Thymus (tissue), 11 donors: Measurements from ENCODE around the gene DIP2C. TPM values are rescaled to one million over a fixed set of nuclear protein-coding genes. Genes with fewer than 3 reads are reported as not detected.
"Not testable (repeated sequence)": the region's sequence is repeated elsewhere in the genome, so short reads cannot be mapped to it uniquely, and the experiment has no call there.

Source experiments
- DNase-seq, 9 donors: peaks; one replicate each; pipeline ENCODE4 v3.0.0-alpha.2; 2013; ENCODE audit warnings: low spot score in 9 of 9, low read depth in 6 of 9, missing footprints in 1 of 9
- H3K27ac ChIP-seq, 2 donors: one replicate each; pipeline ENCODE4 v1.5.1; 2013; ENCODE audit warnings: control low read depth in 1 of 2, low read depth in 1 of 2, low read length in 1 of 2, mild to moderate bottlenecking in 1 of 2, moderate library complexity in 1 of 2
- H3K27me3 ChIP-seq, 2 donors: one replicate each; pipeline ENCODE4 v1.5.1; 2013; ENCODE audit warnings: low read length in 1 of 2; ENCODE audit not compliant: control insufficient read depth in 2 of 2, insufficient read depth in 1 of 2
- H3K36me3 ChIP-seq, 2 donors: one replicate each; pipeline ENCODE4 v1.5.1; 2013; ENCODE audit warnings: low read length in 1 of 2, mild to moderate bottlenecking in 1 of 2, moderate library complexity in 1 of 2; ENCODE audit not compliant: control insufficient read depth in 2 of 2, insufficient read depth in 2 of 2
- H3K4me1 ChIP-seq, 2 donors: one replicate each; pipeline ENCODE4 v1.5.1; 2013; ENCODE audit warnings: low read length in 2 of 2; ENCODE audit not compliant: control insufficient read depth in 2 of 2, insufficient read depth in 2 of 2
- H3K4me3 ChIP-seq, 2 donors: one replicate each; pipeline ENCODE4 v1.5.1; 2013; ENCODE audit warnings: low read length in 2 of 2, control low read depth in 1 of 2, mild to moderate bottlenecking in 1 of 2
- H3K9me3 ChIP-seq, 2 donors: one replicate each; pipeline ENCODE4 v1.5.1; 2013; ENCODE audit warnings: low read length in 1 of 2, mild to moderate bottlenecking in 1 of 2; ENCODE audit not compliant: control insufficient read depth in 2 of 2, insufficient read depth in 1 of 2
- WGBS: extraction: QIAGEN DNeasy Blood & Tissue Kit; methylation state at CpG from one replicate; pipeline ENCODE4 v1.1.7; 2013; 5-methylcytosine and 5-hydroxymethylcytosine counted together
- polyA plus RNA-seq: library from polyadenylated mRNA; stranded (reverse); fragments of 200-250 nt; gene quantifications from one replicate; pipeline ENCODE4 v1.2.3, GENCODE V29; 2013
- total RNA-seq: library from RNA; stranded (reverse); fragments of 120-200 nt; gene quantifications from one replicate; pipeline ENCODE4 v1.2.4, GENCODE V29; 2013
- donor health status: healthy.

DIP2C gene
- total and polyA plus RNA-seq, 2 donors: 2.2 to 3.4 TPM

GRCh38 chr10:395665-396064 is 293.8 kb downstream of the DIP2C start:
- Histone ChIP-seq H3K4me3 (no peak overlapping the region), H3K9me3 (no peaks in the 10 kb centered on the region), H3K4me1 (peaks cover 0 to 5% of the 10 kb centered on the region in 2 donors), H3K27me3 (no peaks in the 10 kb centered on the region), H3K27ac (no peak overlapping the region), H3K36me3 (no peaks in the 10 kb centered on the region)
- no peak for DNase-seq
- 94% methylated on average over 7 of the region's 7 CpGs for WGBS

DNA sequence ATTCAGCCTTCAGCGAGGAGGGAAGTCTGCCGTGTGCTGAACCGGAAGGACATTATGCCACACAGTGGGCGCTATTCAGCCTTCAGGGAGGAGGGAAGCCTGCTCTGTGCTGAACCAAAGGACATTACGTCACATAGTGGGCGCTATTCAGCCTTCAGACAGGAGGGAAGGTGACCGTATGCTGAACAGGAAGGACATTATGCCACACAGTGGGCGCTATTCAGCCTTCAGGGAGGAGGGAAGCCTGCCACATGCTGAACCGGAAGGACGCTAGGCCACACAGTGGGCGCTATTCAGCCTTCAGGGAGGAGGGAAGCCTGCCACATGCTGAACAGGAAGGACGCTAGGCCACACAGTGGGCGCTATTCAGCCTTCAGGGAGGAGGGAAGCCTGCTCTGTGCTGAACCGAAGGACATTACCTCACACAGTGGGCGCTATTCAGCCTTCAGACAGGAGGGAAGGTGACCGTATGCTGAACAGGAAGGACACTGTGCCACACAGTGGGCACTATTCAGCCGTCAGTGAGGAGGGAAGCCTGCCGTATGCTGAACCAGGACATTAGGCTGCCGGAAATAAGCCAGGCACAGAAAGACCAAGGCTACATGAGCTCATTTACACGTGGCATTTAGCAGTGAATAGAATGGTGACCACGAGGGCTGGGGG is 294.9 kb downstream of the DIP2C start:
- DNase-seq, H3K9me3 ChIP-seq, H3K27me3 ChIP-seq, H3K27ac ChIP-seq, H3K4me1 ChIP-seq, H3K36me3 ChIP-seq, H3K4me3 ChIP-seq: not testable (repeated sequence)
- WGBS: 78% methylated on average over 21 of the region's 21 CpGs

- no peak for DNase-seq
- H3K27ac ChIP-seq: no peak overlapping the region
These were observed 295.6 kb downstream of the DIP2C start for GRCh38 chr10:393787-394438.

GRCh38 chr10:393106-393745 is 296.2 kb downstream of the DIP2C start:
- no peaks in the 10 kb centered on the region for H3K27me3 ChIP-seq
- no peak overlapping the region for H3K4me3 ChIP-seq
- no peak overlapping the region for H3K27ac ChIP-seq
- no peaks in the 10 kb centered on the region for H3K9me3 ChIP-seq
- DNase-seq: no peak
- no peaks in the 10 kb centered on the region for H3K36me3 ChIP-seq
- H3K4me1 ChIP-seq: peaks cover 0 to 6% of the 10 kb centered on the region in 2 donors
- WGBS: 96% methylated on average over 13 of the region's 13 CpGs

More at GRCh38 chr10:393787-394438, 295.6 kb downstream of the DIP2C start:
- 96% methylated on average over 14 of the region's 14 CpGs for WGBS
- Histone ChIP-seq H3K36me3 (no peaks in the 10 kb centered on the region), H3K27me3 (no peaks in the 10 kb centered on the region), H3K4me1 (peaks cover 0 to 5% of the 10 kb centered on the region in 2 donors), H3K9me3 (no peaks in the 10 kb centered on the region), H3K4me3 (no peak overlapping the region)

DNA sequence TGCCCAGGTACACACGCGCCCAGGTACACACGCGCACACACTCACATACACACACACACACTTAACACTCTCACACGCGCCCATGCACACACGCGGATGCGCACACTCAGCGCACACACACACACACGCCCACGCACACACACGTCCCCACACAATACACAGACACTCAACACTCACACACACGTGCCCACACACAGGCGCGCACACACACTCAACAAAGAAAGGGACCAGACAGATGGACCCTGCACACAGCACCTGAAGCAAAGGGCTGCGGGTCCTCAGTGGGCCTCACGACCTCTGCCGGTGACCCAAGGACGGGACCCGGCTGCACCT is 296.8 kb downstream of the DIP2C start:
- no peaks in the 10 kb centered on the region for H3K27me3 ChIP-seq
- H3K9me3 ChIP-seq: no peaks in the 10 kb centered on the region
- H3K4me3 ChIP-seq: no peak overlapping the region
- 94% methylated on average over 21 of the region's 21 CpGs for WGBS
- no peak overlapping the region for H3K27ac ChIP-seq
- peaks cover 0 to 11% of the 10 kb centered on the region in 2 donors for H3K4me1 ChIP-seq
- no peaks in the 10 kb centered on the region for H3K36me3 ChIP-seq
- DNase-seq: no peak

- Histone ChIP-seq H3K36me3 (no peaks in the 10 kb centered on the region), H3K4me1 (peaks cover 0 to 17% of the 10 kb centered on the region in 2 donors), H3K4me3 (no peak overlapping the region), H3K27ac (no peak overlapping the region), H3K27me3 (no peaks in the 10 kb centered on the region), H3K9me3 (no peaks in the 10 kb centered on the region)
- DNase-seq: no peak
- WGBS: 96% methylated on average over 27 of the region's 27 CpGs
These were observed 297.4 kb downstream of the DIP2C start for GRCh38 chr10:391847-392704.

- Histone ChIP-seq H3K27me3 (no peaks in the 10 kb centered on the region), H3K4me3 (no peak overlapping the region), H3K4me1 (peaks cover 0 to 24% of the 10 kb centered on the region in 2 donors), H3K27ac (no peak overlapping the region), H3K36me3 (no peaks in the 10 kb centered on the region), H3K9me3 (no peaks in the 10 kb centered on the region)
- no peak for DNase-seq
- 88% methylated on average over 9 of the region's 9 CpGs for whole genome bisulfite sequencing
These were observed 298.2 kb downstream of the DIP2C start for GRCh38 chr10:391305-391704.

DNA sequence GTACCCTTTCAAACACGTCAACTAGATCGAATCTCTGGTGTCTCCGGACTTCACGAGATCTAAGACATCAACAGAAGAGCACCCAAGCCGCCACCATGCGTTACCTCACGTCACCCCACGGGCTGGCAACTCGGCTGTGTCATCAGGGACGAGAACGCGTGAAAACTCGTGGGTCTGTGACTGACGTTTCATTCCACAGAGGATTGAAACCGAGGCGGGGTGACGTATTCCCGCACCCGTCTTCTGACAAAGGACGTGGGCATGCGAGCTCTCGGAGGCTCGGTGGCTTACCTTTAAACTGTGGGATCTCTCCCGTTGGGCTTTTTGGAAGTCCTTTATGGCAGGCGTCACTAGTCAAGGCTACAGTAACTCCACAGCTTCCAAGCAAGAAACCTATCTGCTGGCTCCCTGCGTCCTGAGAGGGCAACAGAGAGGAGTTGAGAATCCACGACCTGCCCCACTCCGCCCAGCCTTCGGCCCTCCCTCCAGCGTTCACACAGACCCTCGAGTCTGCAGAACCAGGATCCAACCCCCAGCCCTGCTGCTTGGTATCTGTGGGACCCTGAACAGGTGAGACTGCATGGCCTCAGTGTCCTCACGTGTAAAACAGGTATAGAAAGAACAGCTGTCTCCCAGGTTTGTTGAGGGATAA is 298.9 kb downstream of the DIP2C start:
- Histone ChIP-seq H3K4me3 (no peak overlapping the region), H3K4me1 (peaks cover 0 to 32% of the 10 kb centered on the region in 2 donors), H3K9me3 (no peaks in the 10 kb centered on the region), H3K27ac (no peak overlapping the region), H3K27me3 (no peaks in the 10 kb centered on the region), H3K36me3 (no peaks in the 10 kb centered on the region)
- no peak for DNase-seq
- 95% methylated on average over 32 of the region's 32 CpGs for WGBS
